Measurements from ENCODE around the gene COX15. TPM values are rescaled to one million over a fixed set of nuclear protein-coding genes. Genes with fewer than 3 reads are reported as not detected.

Gene COX15
- total RNA-seq, 4 donors from 2014 or later, result 8.0 to 39.0 (median 31.1) TPM

DNA sequence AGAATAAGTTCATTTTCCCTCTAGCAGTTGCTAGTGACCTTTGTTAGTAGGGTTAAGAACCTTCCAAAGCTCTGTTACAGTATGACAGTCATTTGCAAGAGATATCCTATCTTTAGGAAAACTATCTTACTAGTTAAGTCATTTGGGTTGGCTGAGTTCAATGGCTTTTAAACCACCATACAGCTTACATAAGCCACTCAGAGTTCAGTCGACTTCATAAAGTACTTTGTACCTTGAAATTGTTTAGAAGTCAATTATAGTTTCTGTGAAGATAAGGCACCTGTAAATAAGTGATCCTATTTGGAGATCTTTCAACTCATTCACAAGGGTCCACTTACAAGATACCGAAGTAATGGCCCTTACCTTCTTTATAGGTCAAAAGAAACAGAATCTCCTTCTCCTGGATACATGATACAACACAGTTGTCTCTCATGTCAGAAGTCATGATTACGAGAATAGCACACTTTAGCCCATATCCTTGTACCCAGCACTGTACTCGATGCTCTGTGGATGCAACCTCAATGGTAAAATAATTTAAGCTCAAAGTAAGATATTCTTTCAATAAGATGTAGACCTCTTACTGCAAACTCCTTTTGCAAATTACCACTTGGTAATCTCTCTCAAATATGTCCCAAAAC lies 38.6 kb upstream of the COX15 start:
- Histone ChIP-seq H3K27ac (no peak overlapping the region), H3K36me3 (no peaks in the 10 kb centered on the region), H3K27me3 (no peaks in the 10 kb centered on the region), H3K4me1 (no peaks in the 10 kb centered on the region), H3K9me3 (no peaks in the 10 kb centered on the region), H3K4me3 (no peak overlapping the region)
- WGBS, 2 donors (ENCODE audit: low coverage in 1 of 2), result 65 to 81% methylated on average over 4 of the region's 4 CpGs
- TF ChIP-seq POLR2AphosphoS5 (IDR thresholded peaks at IDR 0.05) (no peak), EP300 (IDR thresholded peaks at IDR 0.05; ENCODE audit: low read depth) (no peak), POLR2A (IDR thresholded peaks at IDR 0.05) (no peak)
- TF ChIP-seq, protein P1, sequence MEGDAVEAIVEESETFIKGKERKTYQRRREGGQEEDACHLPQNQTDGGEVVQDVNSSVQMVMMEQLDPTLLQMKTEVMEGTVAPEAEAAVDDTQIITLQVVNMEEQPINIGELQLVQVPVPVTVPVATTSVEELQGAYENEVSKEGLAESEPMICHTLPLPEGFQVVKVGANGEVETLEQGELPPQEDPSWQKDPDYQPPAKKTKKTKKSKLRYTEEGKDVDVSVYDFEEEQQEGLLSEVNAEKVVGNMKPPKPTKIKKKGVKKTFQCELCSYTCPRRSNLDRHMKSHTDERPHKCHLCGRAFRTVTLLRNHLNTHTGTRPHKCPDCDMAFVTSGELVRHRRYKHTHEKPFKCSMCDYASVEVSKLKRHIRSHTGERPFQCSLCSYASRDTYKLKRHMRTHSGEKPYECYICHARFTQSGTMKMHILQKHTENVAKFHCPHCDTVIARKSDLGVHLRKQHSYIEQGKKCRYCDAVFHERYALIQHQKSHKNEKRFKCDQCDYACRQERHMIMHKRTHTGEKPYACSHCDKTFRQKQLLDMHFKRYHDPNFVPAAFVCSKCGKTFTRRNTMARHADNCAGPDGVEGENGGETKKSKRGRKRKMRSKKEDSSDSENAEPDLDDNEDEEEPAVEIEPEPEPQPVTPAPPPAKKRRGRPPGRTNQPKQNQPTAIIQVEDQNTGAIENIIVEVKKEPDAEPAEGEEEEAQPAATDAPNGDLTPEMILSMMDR (IDR thresholded peaks at IDR 0.05), result no peak
- no peak for DNase-seq
- intact Hi-C loops (cut with DNase I; ENCODE audit: low total_unique reads) (no loop called here), in situ Hi-C loops (cut with MboI; ENCODE audit: low pct_ligation_motif_present in 1 of 4, low pct_unique_long_range_greater_than_20kb in 1 of 4, low sequenced_read_pairs in 3 of 4) (no loop called here)

DNA sequence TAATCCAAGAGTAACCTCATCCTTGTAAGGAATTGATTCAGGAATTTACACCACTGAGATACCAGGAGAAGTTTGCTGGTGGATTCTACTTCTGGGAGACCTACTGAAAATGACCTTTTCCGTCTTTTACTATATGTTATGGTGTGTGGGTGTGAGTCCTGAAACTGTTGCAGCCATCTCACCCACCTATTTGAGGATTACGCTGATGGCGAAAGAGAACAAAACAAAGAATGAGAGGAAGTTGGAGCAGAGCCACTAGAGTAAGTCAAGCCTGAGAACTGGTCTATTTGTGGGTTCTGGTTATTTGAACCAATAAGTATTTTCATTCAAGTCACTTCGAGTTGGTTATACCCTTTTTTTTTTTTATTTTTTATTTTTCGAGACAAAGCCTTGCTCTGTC lies 37.8 kb upstream of the COX15 start:
- H3K4me1 ChIP-seq, result no peaks in the 10 kb centered on the region
- TF ChIP-seq POLR2AphosphoS5 (IDR thresholded peaks at IDR 0.05), result no peak
- no peak for TF ChIP-seq EP300 (IDR thresholded peaks at IDR 0.05; ENCODE audit: low read depth)
- no peak for TF ChIP-seq POLR2A (IDR thresholded peaks at IDR 0.05)
- no peaks in the 10 kb centered on the region for H3K9me3 ChIP-seq
- WGBS, 2 donors (ENCODE audit: low coverage in 1 of 2), result 87 to 93% methylated on average over 5 of the region's 5 CpGs
- in situ Hi-C loops (cut with MboI; ENCODE audit: low pct_ligation_motif_present in 1 of 4, low pct_unique_long_range_greater_than_20kb in 1 of 4, low sequenced_read_pairs in 3 of 4), result no loop called here
- no peak for DNase-seq
- intact Hi-C loops (cut with DNase I; ENCODE audit: low total_unique reads), result no loop called here
- H3K4me3 ChIP-seq, result no peak overlapping the region
- H3K27ac ChIP-seq, result no peak overlapping the region
- H3K36me3 ChIP-seq, result no peaks in the 10 kb centered on the region
- H3K27me3 ChIP-seq, result no peaks in the 10 kb centered on the region

DNA sequence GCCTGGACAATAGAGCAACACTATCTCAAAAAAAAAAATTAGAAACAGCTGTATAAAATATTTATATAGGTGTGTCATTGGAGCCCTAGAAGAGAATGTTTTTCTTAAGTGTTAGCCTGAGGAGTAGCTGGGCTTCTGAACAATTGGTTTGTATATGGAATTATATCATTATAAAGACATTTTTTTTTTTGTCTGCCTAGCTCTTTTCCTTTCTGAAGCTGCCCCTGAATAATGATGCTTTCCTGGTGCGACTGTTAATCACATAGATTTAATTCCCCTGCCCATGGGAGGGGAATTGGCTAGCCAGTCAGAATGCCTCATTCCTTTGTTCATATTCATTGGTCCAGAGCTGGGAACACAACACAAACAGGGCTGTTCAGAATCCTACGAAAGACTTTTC lies 36.6 kb upstream of the COX15 start:
- Histone ChIP-seq H3K4me1 (no peaks in the 10 kb centered on the region), H3K27me3 (no peaks in the 10 kb centered on the region), H3K4me3 (no peak overlapping the region), H3K27ac (no peak overlapping the region), H3K36me3 (no peaks in the 10 kb centered on the region), H3K9me3 (no peaks in the 10 kb centered on the region)
- in situ Hi-C loops (cut with MboI; ENCODE audit: low pct_ligation_motif_present in 1 of 4, low pct_unique_long_range_greater_than_20kb in 1 of 4, low sequenced_read_pairs in 3 of 4) (no loop called here), intact Hi-C loops (cut with DNase I; ENCODE audit: low total_unique reads) (no loop called here)
- TF ChIP-seq, protein P1 (IDR thresholded peaks at IDR 0.05), result no peak
- TF ChIP-seq POLR2AphosphoS5 (IDR thresholded peaks at IDR 0.05), result no peak
- no peak for TF ChIP-seq EP300 (IDR thresholded peaks at IDR 0.05; ENCODE audit: low read depth)
- no peak for TF ChIP-seq POLR2A (IDR thresholded peaks at IDR 0.05)
- DNase-seq, result no peak
- WGBS, 2 donors (ENCODE audit: low coverage in 1 of 2), result 86 to 100% methylated on average over 2 of the region's 2 CpGs

DNA sequence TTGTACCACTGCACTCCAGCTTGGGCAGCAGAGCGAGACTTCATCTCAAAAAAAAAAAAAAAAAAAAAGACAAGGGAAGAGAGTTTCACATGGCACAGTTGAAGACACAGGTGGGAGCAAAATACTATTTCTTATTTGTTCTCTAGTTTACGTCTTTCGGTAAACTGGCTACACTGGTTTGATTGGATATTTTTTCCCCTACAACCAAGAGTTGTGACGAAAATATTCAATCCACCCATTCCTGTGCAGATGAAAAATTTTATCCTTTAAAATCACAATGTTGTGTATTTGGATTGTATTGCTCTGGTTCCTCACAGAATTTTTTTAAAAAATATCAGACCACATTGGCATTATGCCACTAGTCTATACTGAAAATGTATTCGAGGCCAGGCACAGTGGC lies 36.0 kb upstream of the COX15 start:
- Histone ChIP-seq H3K36me3 (no peaks in the 10 kb centered on the region), H3K27ac (no peak overlapping the region), H3K4me3 (no peak overlapping the region), H3K27me3 (no peaks in the 10 kb centered on the region), H3K9me3 (no peaks in the 10 kb centered on the region), H3K4me1 (no peaks in the 10 kb centered on the region)
- intact Hi-C loops (cut with DNase I; ENCODE audit: low total_unique reads) (no loop called here), in situ Hi-C loops (cut with MboI; ENCODE audit: low pct_ligation_motif_present in 1 of 4, low pct_unique_long_range_greater_than_20kb in 1 of 4, low sequenced_read_pairs in 3 of 4) (no loop called here)
- TF ChIP-seq EP300 (IDR thresholded peaks at IDR 0.05; ENCODE audit: low read depth) (no peak), POLR2A (IDR thresholded peaks at IDR 0.05) (no peak), POLR2AphosphoS5 (IDR thresholded peaks at IDR 0.05) (no peak)
- TF ChIP-seq, protein P1 (IDR thresholded peaks at IDR 0.05), result no peak
- WGBS, 2 donors (ENCODE audit: low coverage in 1 of 2), result 55 to 66% methylated on average over 3 to 5 of the region's 5 CpGs
- no peak for DNase-seq

DNA sequence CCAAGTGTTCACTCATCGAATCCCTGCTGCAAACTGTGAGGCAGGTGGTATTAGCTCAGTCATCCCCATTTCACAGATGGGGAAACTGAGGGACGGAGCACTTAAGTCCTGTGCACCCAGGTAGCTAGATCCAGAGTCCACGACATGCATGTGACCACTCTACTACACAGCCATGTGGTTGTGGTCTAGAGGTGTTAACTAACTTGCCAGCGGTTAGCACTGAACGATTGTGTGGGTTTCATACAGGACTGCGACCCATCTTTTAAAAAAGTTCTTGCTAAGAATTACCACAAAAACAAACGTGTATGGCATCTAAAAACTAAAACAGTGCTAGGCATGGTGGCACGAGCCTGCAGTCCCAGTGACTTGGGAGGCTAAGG lies 34.4 kb upstream of the COX15 start:
- Histone ChIP-seq H3K27ac (no peak overlapping the region), H3K36me3 (no peaks in the 10 kb centered on the region), H3K9me3 (no peaks in the 10 kb centered on the region), H3K27me3 (no peaks in the 10 kb centered on the region), H3K4me1 (peaks cover 0 to 2% (median 0%) of the 10 kb centered on the region in 4 donors), H3K4me3 (no peak overlapping the region)
- no peak for DNase-seq
- in situ Hi-C loops (cut with MboI; ENCODE audit: low pct_ligation_motif_present in 1 of 4, low pct_unique_long_range_greater_than_20kb in 1 of 4, low sequenced_read_pairs in 3 of 4) (no loop called here), intact Hi-C loops (cut with DNase I; ENCODE audit: low total_unique reads) (no loop called here)
- 61 to 74% methylated on average over 3 to 8 of the region's 8 CpGs for WGBS, 2 donors (ENCODE audit: low coverage in 1 of 2)
- no peak for TF ChIP-seq POLR2A (IDR thresholded peaks at IDR 0.05)
- TF ChIP-seq EP300 (IDR thresholded peaks at IDR 0.05; ENCODE audit: low read depth), result no peak
- TF ChIP-seq, protein P1 (IDR thresholded peaks at IDR 0.05), result no peak
- TF ChIP-seq POLR2AphosphoS5 (IDR thresholded peaks at IDR 0.05), result no peak
